CD4-positive, alpha-beta T cell treated with Interleukin-4 for 1 hour (primary cell): ENCODE measurements around the gene TACC3.
A peak's percentile ranks its signal among the peaks of the same experiment; 100 is the strongest.
"Not testable (repeated sequence)": the region's sequence is repeated elsewhere in the genome, so short reads cannot be mapped to it uniquely, and the experiment has no call there.

Source experiments
- DNase-seq, 2 donors: peaks; one replicate each; pipeline ENCODE4 v3.0.0-alpha.2; 2020 to 2022

The TACC3 gene

GRCh38 chr4:1721003-1721665 lies at the start of gene TACC3, which contains the start of gene TMEM129:
TSS of gene TACC3 (plus strand) at chr4:1721521. CDS start at chr4:1723422, 1,901 bp downstream.
TSS of gene TMEM129 (minus strand) at chr4:1721323. CDS start at chr4:1720837, 486 bp downstream.
- DNase-seq, result peak; percentile 97 to 98

DNA sequence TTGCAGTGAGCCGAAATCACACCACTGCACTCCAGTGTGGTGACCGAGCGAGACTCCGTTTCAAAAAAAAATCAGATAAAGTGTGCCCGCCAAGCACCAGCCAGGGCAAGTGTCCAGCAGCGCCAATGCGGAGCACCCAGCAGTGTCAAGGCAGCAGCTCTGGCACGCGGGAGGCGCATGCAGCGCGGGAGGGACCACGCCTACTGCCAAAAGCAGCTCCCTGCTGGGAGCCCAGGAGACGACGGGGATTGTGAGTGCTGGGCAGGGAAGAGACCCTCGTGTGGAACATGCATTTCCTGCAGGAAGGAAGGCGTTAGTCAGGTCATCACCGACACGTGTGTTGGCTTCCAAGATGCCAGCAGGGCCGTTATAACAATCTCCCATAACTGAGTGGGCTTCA lies 47.6 kb upstream of the TACC3 start:
- DNase-seq, result no peak

- DNase-seq, result no peak
Measured at GRCh38 chr4:1674682-1675081, 46.6 kb upstream of the TACC3 start.

DNA sequence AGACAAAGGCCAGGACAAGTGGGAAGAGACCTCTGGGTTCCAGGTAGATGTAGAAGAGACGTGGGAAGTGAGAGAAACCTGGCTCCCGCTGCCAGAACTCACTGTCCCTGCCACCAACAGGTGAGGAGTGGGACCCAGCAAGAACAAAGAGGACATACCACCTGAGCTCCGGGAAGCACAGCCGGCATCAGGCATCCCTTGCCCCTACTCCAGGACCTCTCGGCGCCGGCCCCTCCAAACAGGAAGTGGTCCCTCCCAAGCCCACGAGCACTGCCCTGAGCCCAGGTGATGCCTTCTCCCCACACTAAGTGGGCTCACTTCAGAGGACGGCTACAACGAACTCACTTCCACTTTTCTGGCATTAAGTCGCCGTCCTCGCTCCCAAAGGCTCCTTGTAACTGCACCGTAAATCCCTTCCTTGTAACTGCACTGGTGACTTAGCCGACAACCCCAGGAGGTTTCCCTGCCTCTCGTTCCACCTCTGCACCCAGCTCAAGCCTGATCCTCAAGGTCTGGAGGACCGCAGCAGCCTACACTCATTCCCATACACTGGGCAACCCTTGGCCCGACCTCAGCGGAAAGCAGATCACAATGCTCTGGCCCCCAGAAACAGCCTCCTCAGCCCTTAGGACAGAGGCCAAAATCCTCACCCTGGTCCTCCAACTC lies 46.1 kb upstream of the TACC3 start:
- DNase-seq, result no peak

GRCh38 chr4:1675802-1676137 lies 45.6 kb upstream of the TACC3 start:
- no peak for DNase-seq

GRCh38 chr4:1676605-1677525 lies 44.5 kb upstream of the TACC3 start:
- no peak for DNase-seq

DNA sequence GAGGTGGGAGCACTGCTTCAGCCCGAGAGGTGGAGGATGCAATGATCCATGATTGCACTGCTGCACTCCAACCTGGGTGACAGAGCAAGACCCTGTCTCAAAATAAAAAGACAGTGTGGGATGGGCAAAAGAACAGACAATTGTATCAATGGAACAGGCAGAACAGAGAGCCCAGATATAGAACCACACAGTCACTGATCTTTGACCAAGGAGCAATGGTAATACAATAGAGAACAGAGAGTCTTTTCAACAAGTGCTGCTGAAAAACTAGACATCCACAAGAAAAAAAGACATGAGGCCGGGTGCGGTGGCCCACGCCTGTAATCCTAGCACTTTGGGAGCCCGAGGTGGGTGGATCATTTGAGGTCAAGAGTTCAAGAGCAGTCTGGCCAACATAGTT lies 43.1 kb upstream of the TACC3 start:
- DNase-seq, result no peak

DNA sequence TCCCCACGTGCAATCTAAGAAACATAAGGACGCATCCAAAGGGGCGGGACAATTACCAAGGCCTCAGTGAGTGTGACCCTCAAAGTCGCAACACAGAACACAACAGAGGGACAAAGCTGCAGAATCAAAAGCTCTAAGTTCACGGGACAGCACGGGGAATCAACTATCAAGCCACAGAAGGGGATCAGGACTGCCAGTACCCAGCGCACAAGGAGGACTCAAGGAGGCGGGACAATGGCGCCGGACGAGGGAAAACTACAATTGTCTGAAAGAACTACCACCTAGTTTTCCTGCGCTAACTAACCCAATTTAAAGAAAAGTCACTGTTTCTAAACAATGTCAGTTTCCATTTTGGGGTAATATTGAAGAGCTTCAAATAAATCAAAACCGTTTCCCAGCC lies 38.5 kb upstream of the TACC3 start:
- DNase-seq, result no peak

DNA sequence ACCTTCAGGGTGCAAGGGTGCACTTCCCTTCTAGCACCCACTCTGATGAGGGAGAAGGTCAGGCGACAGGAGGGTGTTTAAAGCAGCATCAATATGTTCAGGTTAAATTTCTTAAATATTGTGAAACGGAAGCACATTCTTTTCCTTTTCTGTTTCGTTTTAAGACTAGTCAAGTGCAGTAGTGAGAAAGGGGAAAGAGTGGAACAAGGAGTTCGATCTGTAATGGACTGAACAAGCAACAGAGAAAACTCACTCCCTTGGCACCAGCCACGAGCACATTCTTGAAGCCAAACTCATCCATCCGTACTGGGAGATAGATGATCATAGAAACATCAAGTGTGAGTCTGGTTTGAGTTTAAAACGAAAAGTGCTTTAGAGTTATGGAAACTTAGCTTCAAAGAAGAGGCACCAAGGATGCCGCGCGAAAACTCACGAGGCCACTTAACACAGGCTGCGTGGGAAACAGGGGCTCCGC lies 38.0 kb upstream of the TACC3 start:
- DNase-seq, result peak in 1 of 2 donors; percentile 20

DNA sequence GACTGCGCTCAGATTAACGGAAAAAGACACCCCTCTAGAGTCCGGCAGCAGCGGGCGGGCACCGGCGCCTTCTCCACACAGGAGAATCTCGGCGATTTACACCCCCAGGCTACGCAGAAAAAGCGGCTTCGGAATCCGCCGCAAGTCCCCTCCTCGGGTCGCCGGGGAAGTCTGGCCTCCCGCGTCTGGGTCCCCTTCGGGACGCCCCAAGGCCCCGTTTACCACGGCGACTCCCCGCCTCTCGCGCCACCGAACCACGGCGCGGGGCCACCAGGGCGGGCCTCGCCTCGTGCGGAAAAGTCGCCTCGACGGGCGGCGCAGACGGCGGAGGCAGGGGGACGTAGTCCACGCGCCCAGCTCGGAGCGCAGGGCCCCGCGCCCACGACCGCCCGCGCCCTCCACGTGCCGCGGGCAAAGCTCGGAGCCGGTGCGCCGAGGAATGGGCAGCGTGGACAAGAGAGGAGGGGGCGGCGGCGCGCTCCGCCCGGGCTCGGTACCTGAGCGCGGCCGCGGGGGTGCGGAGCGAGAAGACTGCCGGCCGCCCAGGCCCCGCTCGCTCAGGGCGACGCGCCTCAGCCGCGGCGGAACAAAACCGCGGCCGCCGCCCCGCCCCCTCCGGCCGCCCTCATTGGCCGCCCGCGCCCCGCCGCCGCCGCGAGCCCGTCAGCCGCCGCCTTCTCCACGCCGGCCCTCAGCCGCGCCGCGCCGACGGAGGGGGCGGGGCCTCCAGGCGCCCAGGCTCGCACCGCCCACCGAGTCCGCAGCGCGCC lies 37.4 kb upstream of the TACC3 start, which contains the start of gene FAM53A:
TSS of gene FAM53A (minus strand) at position 578 of the 770 bp plus-strand sequence. CDS start 15,572 bp downstream, outside the sequence.
- peak; percentile 91 to 92 for DNase-seq

- no peak for DNase-seq
Measured at GRCh38 chr4:1684506-1685234, 36.7 kb upstream of the TACC3 start.

GRCh38 chr4:1685235-1686150 lies 35.8 kb upstream of the TACC3 start:
- DNase-seq, result no peak

GRCh38 chr4:1686440-1687036 lies 34.8 kb upstream of the TACC3 start:
- DNase-seq, result no peak

DNA sequence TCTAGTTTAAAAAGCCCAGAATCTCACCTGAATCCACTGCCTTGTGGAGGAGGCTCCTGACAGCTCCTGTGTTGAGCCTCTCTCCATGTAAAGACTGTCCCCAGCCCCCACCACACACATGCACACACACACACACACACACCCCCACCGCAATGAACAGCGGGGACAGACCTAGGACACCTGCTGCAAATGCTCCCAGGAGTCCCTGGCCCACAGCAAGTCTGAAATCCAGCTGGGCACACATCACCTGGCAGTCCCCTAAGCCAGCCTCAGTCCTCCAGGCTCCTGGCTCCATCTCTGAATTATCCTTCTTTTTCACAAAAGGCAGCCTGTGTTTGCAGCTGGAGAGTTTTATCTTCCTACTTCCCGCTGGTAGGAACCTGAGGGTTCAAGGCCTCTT lies 30.6 kb upstream of the TACC3 start:
- DNase-seq, result no peak

DNA sequence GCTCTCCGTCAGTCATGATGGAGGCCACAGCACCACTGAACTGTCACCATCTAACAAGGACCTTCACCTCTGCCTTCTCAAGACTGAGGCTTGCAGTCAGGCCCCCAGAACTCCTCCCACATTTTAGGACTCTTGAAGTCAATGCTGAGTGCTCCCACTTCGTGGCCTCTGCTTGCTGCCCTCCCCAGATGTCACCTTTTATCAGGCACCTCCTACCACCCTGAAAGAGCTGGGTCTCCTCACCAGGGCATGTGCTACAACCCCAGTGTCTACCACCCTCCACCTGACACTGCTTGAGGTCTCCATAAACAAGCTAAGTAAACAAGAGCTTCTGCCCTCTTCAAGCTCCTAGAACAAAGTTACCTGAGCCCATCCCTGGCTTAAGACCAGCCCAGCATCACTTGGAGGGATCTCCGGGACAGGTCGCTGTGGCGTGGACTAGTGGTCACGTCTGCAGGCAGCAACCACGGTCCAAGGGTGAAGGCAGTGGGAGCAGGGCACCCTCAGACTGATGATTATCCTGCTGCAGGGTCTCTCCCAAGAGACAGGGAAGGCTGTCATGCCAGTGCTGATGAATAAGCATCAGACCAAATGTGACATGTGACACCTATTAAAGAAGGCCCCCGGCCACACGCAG lies 29.5 kb upstream of the TACC3 start:
- DNase-seq, result no peak

DNA sequence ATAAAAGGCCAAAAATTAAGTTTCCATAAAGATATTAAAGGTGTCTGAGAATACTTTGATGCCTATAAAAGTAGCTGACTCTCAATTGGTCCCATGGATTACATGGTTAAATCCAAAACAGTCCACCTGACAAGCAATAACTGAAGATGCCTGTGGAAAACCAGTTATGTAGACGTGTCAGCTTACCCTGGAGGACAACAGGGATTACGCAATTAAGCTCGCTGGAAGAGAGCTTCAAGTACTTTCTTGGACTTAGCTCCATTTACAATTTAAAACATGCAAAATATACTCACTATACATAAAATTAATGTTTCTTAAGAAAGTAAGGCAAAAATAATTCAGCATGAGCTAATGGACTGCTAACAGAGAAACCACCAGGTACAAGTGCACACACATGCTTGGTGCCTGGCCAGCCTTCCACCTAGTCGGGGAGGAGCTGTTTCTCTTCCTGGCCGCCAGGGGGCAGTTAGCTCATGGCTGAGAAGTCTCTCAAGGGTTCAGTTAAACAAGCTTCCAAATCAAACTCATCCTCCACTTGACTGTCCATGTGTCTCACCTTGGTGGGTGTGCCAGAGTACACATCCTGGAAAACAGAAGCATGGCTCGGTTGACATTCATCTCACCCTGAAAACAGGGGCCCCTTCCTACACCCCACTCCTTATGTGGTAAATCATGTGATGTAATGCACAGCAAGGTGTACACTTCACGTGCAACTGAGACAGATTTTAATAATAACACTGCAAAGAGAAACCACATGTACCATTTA lies 28.0 kb upstream of the TACC3 start:
- peak; percentile 83 to 87 for DNase-seq

- no peak for DNase-seq
Measured at GRCh38 chr4:1695913-1696312, 25.4 kb upstream of the TACC3 start.

DNA sequence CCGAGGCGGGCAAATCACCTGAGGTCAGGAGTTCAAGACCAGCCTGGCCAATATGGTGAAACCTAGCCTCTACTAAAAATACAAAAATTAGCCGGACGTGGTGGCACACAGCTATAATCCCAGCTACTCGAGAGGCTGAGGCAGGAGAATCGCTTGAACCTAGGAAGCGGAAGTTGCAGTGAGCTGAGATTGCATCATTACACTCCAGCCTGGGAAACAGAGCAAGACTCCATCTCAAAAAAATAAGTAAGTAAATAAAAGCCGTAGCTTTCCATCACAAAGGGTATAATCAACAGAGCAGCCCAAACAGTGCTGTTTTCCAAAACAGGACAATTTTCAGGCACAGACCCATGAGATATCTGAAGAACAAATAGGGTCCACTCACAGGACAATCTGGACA lies 19.6 kb upstream of the TACC3 start:
- DNase-seq, result not testable (repeated sequence)

GRCh38 chr4:1703867-1704266 lies 17.5 kb upstream of the TACC3 start:
- no peak for DNase-seq
